Right lobe of liver (tissue), 4 donors: ENCODE results near the gene SPOCK1.

Source experiments
- POLR2A ChIP-seq: fragments of 450-650 bp; IDR thresholded peaks from one replicate; pipeline ENCODE4 v1.6.1; 2017; ENCODE audit warnings: antibody characterized with exemption, mild to moderate bottlenecking
- TF ChIP-seq, protein P1 (sequence below), 4 donors: fragments of 200-600 bp in 3 of 4; fragments of 450-650 bp in 1 of 4; IDR thresholded peaks; one replicate each; pipeline versions ENCODE4 v1.5.1 to v1.8.0; 2016 to 2022; ENCODE audit warnings: antibody characterized with exemption in 4 of 4, mild to moderate bottlenecking in 2 of 4
- donor health status: DM: no; HTN: no; CAD: no.
- donor health status: DM: no; HTN: no; CAD: no.
- donor health status: DM: no; HTN: yes; CAD: no.

DNA sequence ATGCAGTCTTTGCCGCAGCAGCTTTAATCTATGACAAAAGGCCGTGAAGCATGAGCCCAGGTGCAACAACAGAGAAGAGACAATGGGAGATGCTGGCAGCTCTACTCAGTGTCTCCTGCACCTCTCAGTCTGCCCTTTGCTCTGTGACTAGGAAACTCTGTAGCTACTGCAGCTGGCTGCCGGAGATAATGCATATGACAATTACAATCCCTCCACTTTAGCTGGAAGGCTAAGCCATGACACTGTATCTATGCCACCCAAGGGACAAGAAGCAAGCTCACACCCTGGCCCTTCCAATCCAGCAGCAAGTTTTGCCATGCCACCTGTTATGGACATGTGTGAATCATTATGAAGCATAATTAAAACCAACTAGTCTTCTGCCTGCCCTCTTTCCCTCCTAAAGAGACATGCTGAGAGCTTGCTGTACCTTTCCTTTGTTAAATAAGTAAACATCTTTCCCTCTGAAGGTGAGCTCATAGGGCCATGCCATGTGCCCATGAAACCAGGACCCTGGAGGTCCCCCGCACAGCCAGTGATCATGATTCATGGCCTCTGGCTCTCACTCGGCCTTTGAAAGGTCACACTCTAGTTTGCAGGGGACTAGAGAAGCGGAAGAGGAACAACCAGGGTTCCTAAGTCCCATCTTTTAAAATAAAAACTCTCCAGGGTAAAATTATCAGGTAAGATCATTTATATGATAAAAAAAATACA lies 219.4 kb downstream of the SPOCK1 start:
- TF ChIP-seq POLR2A = no peak
- TF ChIP-seq, protein P1, sequence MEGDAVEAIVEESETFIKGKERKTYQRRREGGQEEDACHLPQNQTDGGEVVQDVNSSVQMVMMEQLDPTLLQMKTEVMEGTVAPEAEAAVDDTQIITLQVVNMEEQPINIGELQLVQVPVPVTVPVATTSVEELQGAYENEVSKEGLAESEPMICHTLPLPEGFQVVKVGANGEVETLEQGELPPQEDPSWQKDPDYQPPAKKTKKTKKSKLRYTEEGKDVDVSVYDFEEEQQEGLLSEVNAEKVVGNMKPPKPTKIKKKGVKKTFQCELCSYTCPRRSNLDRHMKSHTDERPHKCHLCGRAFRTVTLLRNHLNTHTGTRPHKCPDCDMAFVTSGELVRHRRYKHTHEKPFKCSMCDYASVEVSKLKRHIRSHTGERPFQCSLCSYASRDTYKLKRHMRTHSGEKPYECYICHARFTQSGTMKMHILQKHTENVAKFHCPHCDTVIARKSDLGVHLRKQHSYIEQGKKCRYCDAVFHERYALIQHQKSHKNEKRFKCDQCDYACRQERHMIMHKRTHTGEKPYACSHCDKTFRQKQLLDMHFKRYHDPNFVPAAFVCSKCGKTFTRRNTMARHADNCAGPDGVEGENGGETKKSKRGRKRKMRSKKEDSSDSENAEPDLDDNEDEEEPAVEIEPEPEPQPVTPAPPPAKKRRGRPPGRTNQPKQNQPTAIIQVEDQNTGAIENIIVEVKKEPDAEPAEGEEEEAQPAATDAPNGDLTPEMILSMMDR (IDR thresholded peaks at IDR 0.05) = no peak
